ENCODE measurements around the gene PODN.

DNA sequence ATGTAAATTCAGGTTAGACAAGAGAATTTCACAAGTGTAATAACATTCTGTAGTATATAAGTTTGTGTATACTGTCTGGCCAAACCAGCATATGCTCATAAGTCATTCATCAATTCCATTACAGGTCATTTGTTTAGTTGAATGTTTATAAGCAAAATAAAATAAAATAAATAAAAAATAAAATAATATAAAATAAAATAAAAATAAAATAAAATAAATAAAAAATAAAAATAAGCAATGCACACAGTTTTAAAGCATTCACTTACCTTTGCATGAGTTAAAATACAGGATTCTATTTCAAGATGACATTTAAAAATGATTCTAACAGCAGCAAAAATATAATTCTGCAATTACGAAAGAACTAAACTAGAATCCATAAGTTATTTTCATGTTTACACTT lies 9.9 kb downstream of the PODN start:
- TF ChIP-seq, protein P1, sequence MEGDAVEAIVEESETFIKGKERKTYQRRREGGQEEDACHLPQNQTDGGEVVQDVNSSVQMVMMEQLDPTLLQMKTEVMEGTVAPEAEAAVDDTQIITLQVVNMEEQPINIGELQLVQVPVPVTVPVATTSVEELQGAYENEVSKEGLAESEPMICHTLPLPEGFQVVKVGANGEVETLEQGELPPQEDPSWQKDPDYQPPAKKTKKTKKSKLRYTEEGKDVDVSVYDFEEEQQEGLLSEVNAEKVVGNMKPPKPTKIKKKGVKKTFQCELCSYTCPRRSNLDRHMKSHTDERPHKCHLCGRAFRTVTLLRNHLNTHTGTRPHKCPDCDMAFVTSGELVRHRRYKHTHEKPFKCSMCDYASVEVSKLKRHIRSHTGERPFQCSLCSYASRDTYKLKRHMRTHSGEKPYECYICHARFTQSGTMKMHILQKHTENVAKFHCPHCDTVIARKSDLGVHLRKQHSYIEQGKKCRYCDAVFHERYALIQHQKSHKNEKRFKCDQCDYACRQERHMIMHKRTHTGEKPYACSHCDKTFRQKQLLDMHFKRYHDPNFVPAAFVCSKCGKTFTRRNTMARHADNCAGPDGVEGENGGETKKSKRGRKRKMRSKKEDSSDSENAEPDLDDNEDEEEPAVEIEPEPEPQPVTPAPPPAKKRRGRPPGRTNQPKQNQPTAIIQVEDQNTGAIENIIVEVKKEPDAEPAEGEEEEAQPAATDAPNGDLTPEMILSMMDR (conservative IDR thresholded peaks at IDR 0.05; ENCODE audit: low read depth, low read length) = no peak
- no peak for TF ChIP-seq EZH2 (IDR thresholded peaks at IDR 0.05; ENCODE audit: borderline replicate concordance, low read depth, low read length, poor library complexity, severe bottlenecking)

Measured in A673 (cell line).